C4-2B (cell line): Measurements from ENCODE around the gene SIN3A.
"Not testable (repeated sequence)": the region's sequence is repeated elsewhere in the genome, so short reads cannot be mapped to it uniquely, and the experiment has no call there.

Experiments used
- CTCF ChIP-seq: fragments of 450-650 bp; conservative IDR thresholded peaks from 2 replicates; pipeline ENCODE4 v1.5.1; 2017; ENCODE audit warnings: mild to moderate bottlenecking
- ZFX ChIP-seq: fragments of 450-650 bp; IDR thresholded peaks from 2 replicates; pipeline ENCODE4 v1.6.1; 2017

- not testable (repeated sequence) for TF ChIP-seq CTCF, ZFX
Measured at GRCh38 chr15:75383986-75384385, 67.5 kb downstream of the SIN3A start.
